OCI-LY7 (cell line): ENCODE measurements around the gene KRTAP24-1.

ENCODE experiments used
- CTCF ChIP-seq: fragments of 200-600 bp; sonication (generic); conservative IDR thresholded peaks from 2 replicates; pipeline ENCODE4 v1.5.1; 2014; ENCODE audit warnings: mild to moderate bottlenecking, antibody characterized with exemption, low read length, moderate library complexity, mixed read lengths
- EZH2phosphoT487 ChIP-seq: fragments of 200-600 bp; sonication (generic); IDR thresholded peaks from 2 replicates; pipeline ENCODE4 v1.6.1; 2018; ENCODE audit warnings: low read depth, borderline replicate concordance, mild to moderate bottlenecking, mixed run types, antibody characterized with exemption, low read length, moderate library complexity, mixed read lengths

- TF ChIP-seq CTCF (no peak), EZH2phosphoT487 (no peak)
Observed at GRCh38 chr21:30245061-30245460, 37.7 kb downstream of the KRTAP24-1 start.
